ENCODE data around the gene ABTB2.

The ABTB2 gene

GRCh38 chr11:34341931-34342533, 15.8 kb downstream of the ABTB2 start:
- no peaks in the 10 kb centered on the region for H3K27me3 Mint-ChIP-seq
- no peak overlapping the region for H3K27ac Mint-ChIP-seq
- DNase-seq (no peak), ATAC-seq (no peak)
- peaks cover 2% of the 10 kb centered on the region for H3K4me1 Mint-ChIP-seq
- no peaks in the 10 kb centered on the region for H3K9me3 Mint-ChIP-seq
- H3K36me3 Mint-ChIP-seq (ENCODE audit: low read depth): no peaks in the 10 kb centered on the region
- H3K4me3 Mint-ChIP-seq: no peak overlapping the region

GRCh38 chr11:34341096-34341495, 16.7 kb downstream of the ABTB2 start:
- H3K27me3 Mint-ChIP-seq: no peaks in the 10 kb centered on the region
- H3K4me3 Mint-ChIP-seq: no peak overlapping the region
- H3K36me3 Mint-ChIP-seq (ENCODE audit: low read depth): no peaks in the 10 kb centered on the region
- DNase-seq: no peak
- ATAC-seq: no peak
- no peak overlapping the region for H3K27ac Mint-ChIP-seq
- no peaks in the 10 kb centered on the region for H3K9me3 Mint-ChIP-seq
- H3K4me1 Mint-ChIP-seq: peaks cover 2% of the 10 kb centered on the region

GRCh38 chr11:34340653-34341052, 17.2 kb downstream of the ABTB2 start:
- H3K36me3 Mint-ChIP-seq (ENCODE audit: low read depth): no peaks in the 10 kb centered on the region
- H3K4me3 Mint-ChIP-seq: no peak overlapping the region
- no peak overlapping the region for H3K27ac Mint-ChIP-seq
- no peak for ATAC-seq
- H3K27me3 Mint-ChIP-seq: no peaks in the 10 kb centered on the region
- DNase-seq: no peak
- no peaks in the 10 kb centered on the region for H3K9me3 Mint-ChIP-seq
- peaks cover 2% of the 10 kb centered on the region for H3K4me1 Mint-ChIP-seq

DNA sequence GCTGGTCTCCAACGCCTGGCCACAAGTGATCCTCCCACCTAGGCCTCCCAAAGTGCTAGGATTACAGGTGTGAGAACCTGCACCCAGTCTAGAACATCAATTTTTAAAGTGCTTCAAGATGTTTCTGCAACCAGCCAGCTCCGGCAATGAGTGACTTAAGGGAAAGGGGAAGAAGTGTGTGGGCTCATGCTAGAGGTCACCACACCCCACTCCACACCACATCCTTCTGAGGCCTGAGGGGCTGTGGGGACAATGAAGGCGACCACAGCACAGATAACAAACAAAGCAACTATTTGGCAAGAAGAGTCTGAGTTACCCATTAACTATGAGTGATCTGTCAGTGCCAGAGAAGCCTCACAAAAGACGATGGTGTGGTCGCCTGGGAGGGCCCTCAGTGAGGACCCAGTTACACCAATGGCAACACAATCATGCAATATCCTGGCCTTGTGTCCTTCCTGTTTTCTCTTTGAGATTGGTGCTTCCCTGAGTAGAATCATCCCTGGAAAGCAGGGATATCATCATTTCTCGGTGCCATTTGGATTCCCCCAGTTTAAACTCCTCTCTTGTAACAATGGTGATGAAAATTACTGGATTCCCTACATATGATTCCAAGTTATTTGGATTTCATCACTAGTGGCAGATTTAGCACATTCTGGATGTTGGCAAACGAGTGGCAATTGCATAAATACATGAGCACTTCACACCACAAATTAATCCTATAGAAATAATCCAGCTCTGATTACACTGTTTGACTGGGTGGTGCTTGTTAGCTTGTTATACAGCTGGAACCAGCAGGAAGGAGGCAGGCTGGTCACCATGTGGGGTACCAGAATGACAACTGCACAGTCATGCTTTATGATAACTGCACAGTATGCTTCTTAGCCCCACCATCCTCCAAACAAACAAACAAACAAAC, 18.4 kb downstream of the ABTB2 start:
- no peak for DNase-seq
- Mint-ChIP-seq H3K27me3 (no peaks in the 10 kb centered on the region), H3K27ac (no peak overlapping the region), H3K9me3 (no peaks in the 10 kb centered on the region), H3K4me1 (peaks cover 8% of the 10 kb centered on the region), H3K36me3 (ENCODE audit: low read depth) (no peaks in the 10 kb centered on the region), H3K4me3 (no peak overlapping the region)
- peak; percentile 46 for ATAC-seq

GRCh38 chr11:34337016-34337415, 20.8 kb downstream of the ABTB2 start:
- Mint-ChIP-seq H3K36me3 (ENCODE audit: low read depth) (no peaks in the 10 kb centered on the region), H3K27me3 (peaks cover 5% of the 10 kb centered on the region), H3K9me3 (no peaks in the 10 kb centered on the region), H3K4me1 (peaks cover 8% of the 10 kb centered on the region), H3K27ac (no peak overlapping the region), H3K4me3 (no peak overlapping the region)
- DNase-seq (no peak), ATAC-seq (no peak)

- Mint-ChIP-seq H3K36me3 (ENCODE audit: low read depth) (no peaks in the 10 kb centered on the region), H3K4me1 (peaks cover 8% of the 10 kb centered on the region), H3K4me3 (no peak overlapping the region), H3K27ac (no peak overlapping the region), H3K27me3 (peaks cover 10% of the 10 kb centered on the region), H3K9me3 (no peaks in the 10 kb centered on the region)
- no peak for ATAC-seq
- DNase-seq: no peak
These were observed 22.0 kb downstream of the ABTB2 start for GRCh38 chr11:34335801-34336200.

DNA sequence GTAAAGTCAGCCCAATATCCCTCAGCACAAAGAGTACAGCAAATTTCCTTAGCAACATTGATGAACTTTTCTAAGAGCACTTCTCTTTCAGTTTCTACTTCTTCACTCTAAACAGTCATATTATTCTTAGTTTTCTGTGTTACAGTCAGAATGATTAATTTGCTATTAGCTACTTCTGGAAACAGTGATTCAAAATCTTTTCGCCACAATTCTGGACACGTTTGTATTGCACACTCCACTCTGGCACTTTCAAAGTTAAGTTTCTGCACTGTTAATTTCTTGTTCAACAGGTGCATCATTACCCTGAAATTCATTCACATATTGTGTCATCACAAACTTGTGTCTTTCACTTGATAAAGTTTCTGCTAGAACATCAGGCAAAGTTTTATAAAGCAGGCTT, 22.5 kb downstream of the ABTB2 start:
- DNase-seq: no peak
- H3K36me3 Mint-ChIP-seq (ENCODE audit: low read depth): no peaks in the 10 kb centered on the region
- H3K4me3 Mint-ChIP-seq: no peak overlapping the region
- peak; percentile 43 for ATAC-seq
- H3K27ac Mint-ChIP-seq: no peak overlapping the region
- peaks cover 10% of the 10 kb centered on the region for H3K27me3 Mint-ChIP-seq
- no peaks in the 10 kb centered on the region for H3K9me3 Mint-ChIP-seq
- H3K4me1 Mint-ChIP-seq: peaks cover 8% of the 10 kb centered on the region

DNA sequence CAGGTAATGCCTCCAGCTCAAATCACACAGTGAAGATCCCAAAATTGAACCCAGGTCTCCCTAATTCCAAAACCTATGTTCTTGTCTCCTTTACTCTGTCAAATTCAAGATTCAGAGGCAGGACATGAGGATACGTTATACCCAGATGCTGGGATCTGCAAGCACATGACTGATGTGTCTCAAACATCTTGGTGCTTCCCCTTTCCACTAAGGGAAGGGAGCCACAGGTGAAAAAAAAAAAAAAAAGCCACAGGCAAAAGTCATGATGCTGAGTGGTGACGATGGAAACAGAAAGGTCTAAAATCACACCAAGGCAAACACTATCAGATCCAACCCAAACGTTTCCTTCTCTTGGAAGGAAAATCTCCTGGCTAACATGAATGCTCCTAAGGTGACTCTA, 24.0 kb downstream of the ABTB2 start:
- H3K4me1 Mint-ChIP-seq: peaks cover 8% of the 10 kb centered on the region
- no peak for DNase-seq
- H3K27ac Mint-ChIP-seq: no peak overlapping the region
- H3K36me3 Mint-ChIP-seq (ENCODE audit: low read depth): no peaks in the 10 kb centered on the region
- peaks cover 10% of the 10 kb centered on the region for H3K27me3 Mint-ChIP-seq
- H3K9me3 Mint-ChIP-seq: no peaks in the 10 kb centered on the region
- no peak for ATAC-seq
- no peak overlapping the region for H3K4me3 Mint-ChIP-seq

GRCh38 chr11:34332524-34332923, 25.3 kb downstream of the ABTB2 start:
- Mint-ChIP-seq H3K9me3 (no peaks in the 10 kb centered on the region), H3K4me3 (no peak overlapping the region), H3K36me3 (ENCODE audit: low read depth) (no peaks in the 10 kb centered on the region), H3K27me3 (peaks cover 10% of the 10 kb centered on the region), H3K27ac (no peak overlapping the region), H3K4me1 (peaks cover 8% of the 10 kb centered on the region)
- no peak for ATAC-seq
- DNase-seq: no peak

DNA sequence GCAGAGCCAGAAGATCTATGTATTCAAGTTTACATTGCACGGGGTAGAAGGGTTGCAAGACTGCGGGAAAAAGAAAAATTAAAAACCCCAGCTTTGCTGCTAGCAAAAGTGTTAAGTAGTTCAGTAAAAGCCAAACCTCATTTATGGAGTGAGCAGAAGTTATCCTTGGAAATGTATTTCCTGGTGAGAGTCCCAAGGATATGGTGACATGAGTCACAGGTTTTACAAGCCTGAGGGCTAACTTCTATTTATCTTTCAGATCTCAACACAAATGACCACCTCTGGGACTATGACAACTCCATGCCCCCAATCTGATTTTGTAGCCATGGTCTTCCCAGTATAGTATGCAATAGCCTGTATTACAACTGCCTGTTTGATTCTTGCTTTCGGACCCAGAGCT, 26.1 kb downstream of the ABTB2 start:
- peaks cover 8% of the 10 kb centered on the region for H3K4me1 Mint-ChIP-seq
- ATAC-seq (no peak), DNase-seq (no peak)
- H3K36me3 Mint-ChIP-seq (ENCODE audit: low read depth): no peaks in the 10 kb centered on the region
- no peaks in the 10 kb centered on the region for H3K9me3 Mint-ChIP-seq
- H3K4me3 Mint-ChIP-seq: no peak overlapping the region
- peaks cover 10% of the 10 kb centered on the region for H3K27me3 Mint-ChIP-seq
- no peak overlapping the region for H3K27ac Mint-ChIP-seq

DNA sequence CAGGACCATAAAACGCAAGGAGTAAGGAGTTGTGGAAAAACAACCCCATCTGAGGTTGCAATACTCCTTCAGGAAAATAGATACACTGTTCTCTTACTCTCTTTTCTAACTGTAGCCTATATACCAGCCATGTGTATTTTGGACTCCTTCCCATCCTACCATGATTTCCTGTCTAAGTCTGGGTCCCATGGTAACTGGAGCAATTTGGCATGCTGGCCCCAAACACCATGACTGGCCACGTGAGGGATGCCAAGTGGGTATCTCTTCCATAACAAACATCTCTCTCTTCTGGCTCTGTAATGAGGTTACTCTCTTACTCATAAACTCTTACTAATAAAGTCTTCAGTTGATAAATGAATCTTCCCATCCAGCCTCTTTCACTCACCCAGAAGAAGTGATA, 26.5 kb downstream of the ABTB2 start:
- no peak overlapping the region for H3K4me3 Mint-ChIP-seq
- no peaks in the 10 kb centered on the region for H3K9me3 Mint-ChIP-seq
- no peak for ATAC-seq
- DNase-seq: no peak
- peaks cover 8% of the 10 kb centered on the region for H3K4me1 Mint-ChIP-seq
- H3K36me3 Mint-ChIP-seq (ENCODE audit: low read depth): no peaks in the 10 kb centered on the region
- H3K27ac Mint-ChIP-seq: no peak overlapping the region
- H3K27me3 Mint-ChIP-seq: peaks cover 10% of the 10 kb centered on the region

DNA sequence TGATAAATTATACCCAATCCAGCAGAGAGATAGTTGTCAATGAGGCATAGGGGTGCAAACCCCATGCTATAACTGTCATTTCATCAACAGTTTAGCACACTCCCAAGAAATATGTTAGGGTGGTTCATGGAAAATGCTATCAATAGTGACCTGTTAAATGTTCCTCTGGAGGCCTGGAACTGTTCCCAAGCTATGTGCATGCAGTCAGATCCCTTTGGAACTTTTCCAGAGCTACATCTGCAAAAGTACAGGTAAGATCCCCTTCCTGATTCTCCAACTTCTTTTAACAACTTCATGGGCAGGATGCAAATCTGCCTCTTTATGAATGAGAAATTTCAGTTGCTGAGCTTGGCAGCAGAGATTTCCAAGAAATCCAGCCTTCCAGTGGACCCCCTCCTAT, 27.2 kb downstream of the ABTB2 start:
- H3K4me3 Mint-ChIP-seq: no peak overlapping the region
- DNase-seq: no peak
- H3K4me1 Mint-ChIP-seq: peaks cover 8% of the 10 kb centered on the region
- H3K27ac Mint-ChIP-seq: no peak overlapping the region
- no peaks in the 10 kb centered on the region for H3K36me3 Mint-ChIP-seq (ENCODE audit: low read depth)
- H3K27me3 Mint-ChIP-seq: peaks cover 10% of the 10 kb centered on the region
- no peak for ATAC-seq
- H3K9me3 Mint-ChIP-seq: no peaks in the 10 kb centered on the region

DNA sequence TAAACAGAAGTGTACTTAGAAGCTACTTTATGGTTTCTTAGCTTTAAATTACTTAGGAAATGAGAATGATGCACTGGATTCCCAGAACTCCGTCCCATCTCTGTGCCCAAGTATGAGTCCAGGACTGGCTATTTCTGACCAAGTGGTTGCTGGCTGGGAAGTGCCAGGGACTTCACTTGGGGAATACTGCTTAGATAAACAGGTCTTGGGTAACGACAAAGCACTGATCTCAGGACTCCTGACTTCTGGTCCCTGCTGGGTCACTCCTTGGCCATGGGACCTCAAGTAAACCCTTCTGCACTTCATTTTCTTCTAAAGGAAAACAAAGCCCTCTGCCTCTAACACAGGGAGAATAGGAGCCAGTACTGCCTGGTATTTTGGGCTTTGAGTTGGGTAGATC, 27.9 kb downstream of the ABTB2 start:
- H3K27ac Mint-ChIP-seq: no peak overlapping the region
- no peak for ATAC-seq
- no peak overlapping the region for H3K4me3 Mint-ChIP-seq
- H3K4me1 Mint-ChIP-seq: peaks cover 2% of the 10 kb centered on the region
- H3K36me3 Mint-ChIP-seq (ENCODE audit: low read depth): no peaks in the 10 kb centered on the region
- no peaks in the 10 kb centered on the region for H3K9me3 Mint-ChIP-seq
- H3K27me3 Mint-ChIP-seq: peaks cover 10% of the 10 kb centered on the region
- DNase-seq: no peak

DNA sequence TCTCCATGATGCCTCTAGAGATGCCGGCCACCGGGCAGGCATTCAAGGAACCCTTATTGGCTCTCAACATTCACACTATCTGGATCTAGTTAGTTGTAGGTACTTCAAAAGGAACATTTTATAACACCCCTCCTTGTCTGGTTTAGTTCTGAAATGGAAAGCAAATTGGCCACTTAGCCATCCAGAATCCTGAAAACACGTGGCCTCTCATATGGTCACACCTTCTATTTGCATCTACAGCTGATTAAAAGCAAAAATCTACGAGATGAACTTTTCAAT, 29.2 kb downstream of the ABTB2 start:
- no peak overlapping the region for H3K4me3 Mint-ChIP-seq
- DNase-seq (no peak), ATAC-seq (no peak)
- H3K27me3 Mint-ChIP-seq: peaks cover 10% of the 10 kb centered on the region
- H3K9me3 Mint-ChIP-seq: no peaks in the 10 kb centered on the region
- H3K36me3 Mint-ChIP-seq (ENCODE audit: low read depth): no peaks in the 10 kb centered on the region
- H3K4me1 Mint-ChIP-seq: no peaks in the 10 kb centered on the region
- H3K27ac Mint-ChIP-seq: no peak overlapping the region

DNA sequence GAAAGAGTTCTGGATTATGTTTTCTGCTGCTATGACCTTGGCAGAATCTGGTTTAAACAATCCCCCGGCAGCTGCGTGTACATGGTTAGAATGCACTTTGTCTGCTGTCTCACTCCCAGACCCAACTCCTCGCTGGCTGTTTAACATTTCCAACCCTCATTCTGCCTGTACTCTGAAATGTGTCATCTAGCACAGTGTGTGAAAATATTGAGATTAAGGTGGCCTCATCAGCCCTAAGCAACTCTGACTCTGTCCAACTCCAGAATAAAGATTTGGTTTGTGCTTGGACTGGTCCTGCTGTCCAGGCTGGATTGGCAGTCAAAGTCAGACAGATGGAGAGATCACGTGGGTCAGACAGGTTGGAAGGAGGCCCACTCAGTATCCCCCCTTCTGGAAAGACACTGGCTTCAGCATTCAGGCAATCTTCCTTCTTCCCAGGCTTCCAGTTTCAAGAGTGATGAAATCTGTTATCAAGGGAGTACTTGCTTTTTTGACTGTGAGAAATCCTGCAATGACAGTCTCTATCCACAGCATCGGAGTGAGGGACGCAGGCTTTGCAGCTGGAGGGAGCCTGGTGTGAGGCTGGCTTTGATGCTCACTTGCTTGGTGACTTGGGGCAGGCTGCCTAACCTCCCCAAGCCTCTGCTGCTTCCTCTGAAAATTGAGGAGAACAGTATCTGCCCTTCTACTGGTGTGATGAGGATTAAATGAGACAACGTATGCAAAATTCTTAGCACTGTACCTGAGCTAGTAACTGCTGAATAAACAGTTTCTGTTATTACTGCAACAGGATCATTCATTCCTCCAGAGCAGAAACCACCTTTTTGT, 29.8 kb downstream of the ABTB2 start:
- no peaks in the 10 kb centered on the region for H3K36me3 Mint-ChIP-seq (ENCODE audit: low read depth)
- H3K9me3 Mint-ChIP-seq: no peaks in the 10 kb centered on the region
- H3K4me3 Mint-ChIP-seq: no peak overlapping the region
- DNase-seq (no peak), ATAC-seq (no peak)
- H3K27ac Mint-ChIP-seq: no peak overlapping the region
- peaks cover 8% of the 10 kb centered on the region for H3K27me3 Mint-ChIP-seq
- H3K4me1 Mint-ChIP-seq: no peaks in the 10 kb centered on the region
